Astrocyte of the hippocampus (primary cell): ENCODE results near the gene RAB5A.
"Not testable (repeated sequence)": the region's sequence is repeated elsewhere in the genome, so short reads cannot be mapped to it uniquely, and the experiment has no call there.

Experiments
- DNase-seq: peaks from one replicate; pipeline ENCODE4 v3.0.0; 2011; ENCODE audit warnings: low read depth, low spot score

Gene RAB5A

DNA sequence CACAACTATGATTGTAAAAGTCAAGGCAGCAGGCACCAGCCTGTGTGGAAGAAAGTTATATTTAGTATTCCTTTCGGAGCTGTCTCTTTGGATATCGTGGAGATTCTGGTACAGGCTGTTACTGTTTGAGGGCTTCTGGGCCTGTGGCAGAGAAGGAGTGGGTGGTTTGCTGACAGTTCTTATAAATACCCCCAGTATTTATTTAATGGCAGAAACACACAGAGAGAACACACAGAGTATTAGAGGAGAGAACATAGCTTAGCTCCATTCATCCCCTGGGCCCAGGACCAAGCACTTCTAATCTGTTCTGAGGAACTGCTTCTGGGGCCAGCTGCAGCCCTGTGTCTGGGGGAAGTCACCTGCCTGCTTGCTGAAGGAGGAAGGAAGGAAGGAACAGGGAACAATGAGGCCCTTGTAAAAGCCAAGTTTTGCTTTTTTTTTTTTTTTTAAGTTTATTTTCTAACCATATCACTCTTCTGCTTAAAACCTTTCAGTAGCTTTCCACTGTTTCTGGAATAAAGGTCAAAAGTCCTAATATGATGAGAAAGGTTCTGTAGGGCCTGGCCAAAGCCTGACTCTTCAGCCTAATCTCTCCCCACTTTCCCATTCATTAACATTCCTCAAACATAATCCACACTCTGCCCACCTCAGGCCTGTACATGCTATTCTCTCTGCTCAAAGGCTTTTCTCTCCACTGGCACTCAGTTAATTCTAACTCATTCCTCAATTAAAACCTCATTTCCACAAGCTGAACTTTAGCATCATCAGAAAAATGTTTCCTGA, 76.9 kb downstream of the RAB5A start:
- peak; percentile 33 for DNase-seq

GRCh38 chr3:20027136-20027535, 80.2 kb downstream of the RAB5A start:
- DNase-seq: no peak

GRCh38 chr3:20028905-20029331, 82.0 kb downstream of the RAB5A start:
- DNase-seq: peak; percentile 42

GRCh38 chr3:20031939-20032338, 85.0 kb downstream of the RAB5A start:
- not testable (repeated sequence) for DNase-seq
